Fibroblast of upper back skin (primary cell): ENCODE results near the gene DGAT2.

Experiments used
- DNase-seq: peaks from one replicate; pipeline ENCODE4 v3.0.0-alpha.2; 2013

The DGAT2 gene

GRCh38 chr11:75781831-75782230 lies 13.3 kb downstream of the DGAT2 start:
- no peak for DNase-seq

- DNase-seq, result no peak
Measured at GRCh38 chr11:75782540-75783263, 14.1 kb downstream of the DGAT2 start.

- no peak for DNase-seq
Measured at GRCh38 chr11:75783416-75784084, 15.0 kb downstream of the DGAT2 start.

- no peak for DNase-seq
Measured at GRCh38 chr11:75784085-75784478, 15.5 kb downstream of the DGAT2 start.

- no peak for DNase-seq
Measured at GRCh38 chr11:75784506-75784905, 15.9 kb downstream of the DGAT2 start.

GRCh38 chr11:75785187-75785586 lies 16.6 kb downstream of the DGAT2 start:
- DNase-seq, result no peak

- no peak for DNase-seq
Measured at GRCh38 chr11:75786101-75786736, 17.6 kb downstream of the DGAT2 start.

- no peak for DNase-seq
Measured at GRCh38 chr11:75789521-75789920, 20.9 kb downstream of the DGAT2 start.

- DNase-seq, result no peak
Measured at GRCh38 chr11:75790986-75791385, 22.4 kb downstream of the DGAT2 start.

- DNase-seq, result no peak
Measured at GRCh38 chr11:75792127-75792731, 23.7 kb downstream of the DGAT2 start.

GRCh38 chr11:75792997-75793800 lies 24.6 kb downstream of the DGAT2 start:
- DNase-seq, result no peak

- no peak for DNase-seq
Measured at GRCh38 chr11:75793966-75794365, 25.4 kb downstream of the DGAT2 start.

GRCh38 chr11:75795276-75796090 lies 26.9 kb downstream of the DGAT2 start:
- DNase-seq, result no peak

GRCh38 chr11:75796091-75796435 lies 27.5 kb downstream of the DGAT2 start:
- DNase-seq, result no peak

- no peak for DNase-seq
Measured at GRCh38 chr11:75797116-75797515, 28.5 kb downstream of the DGAT2 start.

- DNase-seq, result peak; percentile 37
Measured at GRCh38 chr11:75797792-75798191, 29.2 kb downstream of the DGAT2 start.

GRCh38 chr11:75800136-75800675 lies 31.6 kb downstream of the DGAT2 start:
- DNase-seq, result no peak

- DNase-seq, result no peak
Measured at GRCh38 chr11:75800728-75801361, 32.3 kb downstream of the DGAT2 start.

- no peak for DNase-seq
Measured at GRCh38 chr11:75801362-75802020, 32.9 kb downstream of the DGAT2 start.

GRCh38 chr11:75802021-75802912 lies 33.7 kb downstream of the DGAT2 start:
- no peak for DNase-seq
